COR-L47 (cell line): ENCODE measurements around the gene PGM3.

Experiments
- DNase-seq: peaks from one replicate; lab custom pipeline; 2025; lab: John Stamatoyannopoulos, UW

Gene PGM3

DNA sequence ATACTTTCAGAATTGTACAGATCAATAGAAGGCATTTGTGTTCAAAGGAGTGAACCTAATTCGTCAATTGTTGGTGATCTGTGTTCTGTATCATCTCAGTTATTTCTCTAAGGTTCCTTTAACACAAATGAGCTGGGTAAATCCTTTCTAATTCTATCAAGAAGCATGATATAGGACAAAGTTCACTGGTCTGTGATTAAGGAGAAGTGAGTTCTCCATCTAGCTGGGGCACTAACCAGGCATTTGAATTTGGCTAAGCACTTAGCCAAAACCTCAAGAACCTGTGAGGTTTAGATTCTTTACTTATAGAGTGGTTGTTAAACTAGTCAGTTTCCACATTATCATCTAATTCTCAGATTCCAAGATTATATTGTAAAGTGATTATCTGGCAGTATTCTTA lies 75.3 kb downstream of the PGM3 start:
- DNase-seq, result no peak
